ENCODE results near the gene PHOSPHO2.
A peak's percentile ranks its signal among the peaks of the same experiment; 100 is the strongest.

PHOSPHO2 gene

GRCh38 chr2:169734169-169734847 is 40.0 kb downstream of the PHOSPHO2 start:
- TF ChIP-seq CTCF (conservative IDR thresholded peaks at IDR 0.05; ENCODE audit: low read depth), result no peak
- peak; percentile 27 for DNase-seq (ENCODE audit: low spot score)
- ChIA-PET CTCF (interaction anchor here (1.0 kb wide), 1 partner anchor 80 kb away, joined by 7 read pairs; no protein-coding TSS in a partner anchor), POLR2A (ENCODE audit: low non-redundant PET) (no interaction called here)
- H3K27ac ChIP-seq, result peak overlapping the region; percentile 14

GRCh38 chr2:169735623-169736022 is 41.4 kb downstream of the PHOSPHO2 start:
- POLR2A ChIA-PET (ENCODE audit: low non-redundant PET), result no interaction called here
- no peak overlapping the region for H3K27ac ChIP-seq
- no peak for TF ChIP-seq CTCF (conservative IDR thresholded peaks at IDR 0.05; ENCODE audit: low read depth)
- no peak for DNase-seq (ENCODE audit: low spot score)
- CTCF ChIA-PET, result interaction anchor here (0.9 kb wide), 1 partner anchor 36 kb away, joined by 4 read pairs; no protein-coding TSS in a partner anchor

- CTCF ChIA-PET, result interaction anchor here (0.7 kb wide), 1 partner anchor 10 kb away, joined by 5 read pairs; no protein-coding TSS in a partner anchor
Measured at GRCh38 chr2:169736902-169737301, 42.6 kb downstream of the PHOSPHO2 start.

GRCh38 chr2:169738566-169739229 is 44.4 kb downstream of the PHOSPHO2 start:
- no peak overlapping the region for H3K27ac ChIP-seq
- POLR2A ChIA-PET (ENCODE audit: low non-redundant PET), result no interaction called here
- CTCF ChIA-PET, result no interaction called here
- no peak for TF ChIP-seq CTCF (conservative IDR thresholded peaks at IDR 0.05; ENCODE audit: low read depth)
- no peak for DNase-seq (ENCODE audit: low spot score)

More at GRCh38 chr2:169736902-169737301, 42.6 kb downstream of the PHOSPHO2 start:
- POLR2A ChIA-PET (ENCODE audit: low non-redundant PET), result no interaction called here
- no peak overlapping the region for H3K27ac ChIP-seq
- no peak for DNase-seq (ENCODE audit: low spot score)
- no peak for TF ChIP-seq CTCF (conservative IDR thresholded peaks at IDR 0.05; ENCODE audit: low read depth)

- DNase-seq (ENCODE audit: low spot score), result no peak
- ChIA-PET POLR2A (ENCODE audit: low non-redundant PET) (no interaction called here), CTCF (no interaction called here)
- H3K27ac ChIP-seq, result no peak overlapping the region
- TF ChIP-seq CTCF (conservative IDR thresholded peaks at IDR 0.05; ENCODE audit: low read depth), result no peak
Measured at GRCh38 chr2:169739351-169739750, 45.1 kb downstream of the PHOSPHO2 start.

GRCh38 chr2:169743549-169743948 is 49.3 kb downstream of the PHOSPHO2 start:
- no peak for DNase-seq (ENCODE audit: low spot score)
- no peak for TF ChIP-seq CTCF (conservative IDR thresholded peaks at IDR 0.05; ENCODE audit: low read depth)
- H3K27ac ChIP-seq, result no peak overlapping the region
- POLR2A ChIA-PET (ENCODE audit: low non-redundant PET), result no interaction called here
- CTCF ChIA-PET, result interaction anchor here (0.6 kb wide), 1 partner anchor 174 kb away, joined by 3 read pairs; no protein-coding TSS in a partner anchor

All from RWPE1 (cell line).